Measurements from ENCODE around the gene SUMF1.

DNA sequence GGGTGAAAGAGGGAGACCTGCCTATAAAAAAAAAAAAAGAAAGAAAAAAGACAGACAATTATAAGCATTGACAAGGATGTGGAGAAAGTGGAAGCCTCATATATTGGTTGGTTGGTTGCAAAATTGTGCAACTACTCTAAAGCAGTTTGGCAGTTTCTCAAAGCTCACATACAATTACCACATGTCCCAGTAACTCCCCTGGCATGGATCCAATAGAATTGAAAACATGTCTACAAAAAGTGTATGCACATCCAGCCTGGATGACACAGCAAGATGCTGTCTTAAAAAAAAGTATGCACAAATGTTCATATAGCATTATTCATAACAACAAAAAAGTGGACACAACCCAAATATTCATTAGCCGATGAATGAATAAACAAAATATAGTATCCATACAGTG, 144.4 kb downstream of the SUMF1 start:
- TF ChIP-seq TAF1 (IDR thresholded peaks at IDR 0.05; ENCODE audit: borderline replicate concordance, low read depth, low read length) (no peak), POLR2AphosphoS5 (IDR thresholded peaks at IDR 0.05; ENCODE audit: low read depth, low read length) (no peak), POLR2A (IDR thresholded peaks at IDR 0.05; ENCODE audit: low read depth, low read length) (no peak)
